HCT116 (cell line): ENCODE measurements around the gene TBC1D14.

Experiments used
- CTCF ChIP-seq, 3 experiments: fragments of 200-600 bp in 1 of 3; sonication (generic) in 1 of 3; IDR thresholded peaks in 2 of 3; conservative IDR thresholded peaks in 1 of 3; 2 replicates each; pipeline ENCODE4 v1.5.1; 2012 to 2017; ENCODE audit warnings: low read depth in 2 of 3, low read length in 2 of 3, antibody characterized with exemption in 1 of 3, borderline replicate concordance in 1 of 3, control low read depth in 1 of 3, mild to moderate bottlenecking in 1 of 3, mixed read lengths in 1 of 3, mixed run types in 1 of 3, moderate library complexity in 1 of 3; ENCODE audit not compliant: insufficient read depth in 1 of 3
- EGR1 ChIP-seq: IDR thresholded peaks from 2 replicates; pipeline ENCODE4 v1.6.1; 2012; ENCODE audit warnings: low read depth
- ELF1 ChIP-seq: IDR thresholded peaks from 2 replicates; pipeline ENCODE4 v1.6.1; 2012; ENCODE audit warnings: low read depth, borderline replicate concordance
- EZH2 ChIP-seq: fragments of 200-600 bp; sonication (generic); IDR thresholded peaks from 2 replicates; pipeline ENCODE4 v1.6.1; 2017; ENCODE audit warnings: antibody characterized with exemption, mixed run types
- EZH2phosphoT487 ChIP-seq: fragments of 200-600 bp; IDR thresholded peaks from 2 replicates; pipeline ENCODE4 v1.6.1; 2018; ENCODE audit warnings: antibody characterized with exemption, borderline replicate concordance
- MAX ChIP-seq: IDR thresholded peaks from 2 replicates; pipeline ENCODE4 v1.6.1; 2012
- POLR2A ChIP-seq: IDR thresholded peaks from 2 replicates; pipeline ENCODE4 v1.7.0; 2011; ENCODE audit warnings: borderline replicate concordance; ENCODE audit not compliant: insufficient read depth, insufficient read length; ENCODE audit errors: extremely low read depth
- POLR2AphosphoS5 ChIP-seq: IDR thresholded peaks from 2 replicates; pipeline ENCODE4 v1.6.1; 2011; ENCODE audit warnings: mild to moderate bottlenecking, low read depth, low read length, moderate library complexity
- REST ChIP-seq: IDR thresholded peaks from 2 replicates; pipeline ENCODE4 v1.6.1; 2012; ENCODE audit warnings: low read depth
- SIN3A ChIP-seq: IDR thresholded peaks from 2 replicates; pipeline ENCODE4 v1.6.1; 2012; ENCODE audit warnings: low read depth
- SRF ChIP-seq: IDR thresholded peaks from 2 replicates; pipeline ENCODE4 v1.6.1; 2012; ENCODE audit warnings: low read depth
- YY1 ChIP-seq: IDR thresholded peaks from 2 replicates; pipeline ENCODE4 v1.6.1; 2011; ENCODE audit warnings: low read length, low read depth, moderate library complexity, mild to moderate bottlenecking; ENCODE audit not compliant: insufficient replicate concordance; ENCODE audit errors: extremely low read depth

- no peak for TF ChIP-seq YY1
- no peak for TF ChIP-seq REST
- no peak for TF ChIP-seq MAX
- TF ChIP-seq EZH2phosphoT487 = no peak
- no peak for TF ChIP-seq CTCF (IDR thresholded peaks at IDR 0.05 in 2 of 3, conservative IDR thresholded peaks at IDR 0.05 in 1 of 3; ENCODE audit: borderline replicate concordance in 1 of 3, insufficient read depth in 1 of 3, low read depth in 2 of 3, low read length in 2 of 3)
- no peak for TF ChIP-seq POLR2AphosphoS5
- TF ChIP-seq ELF1 = no peak
- no peak for TF ChIP-seq EZH2
- no peak for TF ChIP-seq POLR2A
- TF ChIP-seq SIN3A = no peak
- no peak for TF ChIP-seq EGR1
- no peak for TF ChIP-seq SRF
Measured at GRCh38 chr4:7068883-7069282, 159.3 kb downstream of the TBC1D14 start.
